Measurements from ENCODE around the gene AHI1. TPM values are rescaled to one million over a fixed set of nuclear protein-coding genes. Genes with fewer than 3 reads are reported as not detected.
A peak's percentile ranks its signal among the peaks of the same experiment; 100 is the strongest.

Gene AHI1
- polyA plus RNA-seq, 1 donor = 26.5 TPM

DNA sequence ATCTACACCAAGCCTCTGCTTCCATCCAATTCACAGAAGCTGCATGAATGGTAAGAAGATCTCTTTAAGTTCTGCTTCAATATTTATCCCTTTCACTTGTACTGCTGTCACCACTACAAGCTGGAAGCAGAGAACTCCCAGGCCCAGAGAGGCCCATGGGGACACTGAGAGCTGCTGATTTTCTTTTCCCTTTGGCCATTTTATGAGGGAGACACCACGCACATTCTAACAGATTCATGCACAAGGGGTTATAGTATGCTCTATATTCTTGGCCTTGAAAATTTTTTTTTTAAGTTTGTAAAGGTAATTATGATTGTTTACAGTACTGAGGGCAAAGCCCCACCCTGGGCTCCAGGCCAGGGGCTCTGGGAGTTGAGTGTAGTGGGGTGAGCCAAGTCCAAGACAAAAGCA, 228.1 kb downstream of the AHI1 start:
- WGBS (ENCODE audit: insufficient coverage, low lambda C conversion rate) = no CpG with 5 or more reads among the region's 1 CpG
- H3K27ac ChIP-seq (ENCODE audit: low read length) = peak overlapping the region; percentile 94
- peaks cover 57% of the 10 kb centered on the region for H3K4me1 ChIP-seq (ENCODE audit: control insufficient read depth, insufficient read depth, low read length)
- H3K9me3 ChIP-seq (ENCODE audit: control insufficient read depth, low read depth, low read length) = no peaks in the 10 kb centered on the region
- no peaks in the 10 kb centered on the region for H3K27me3 ChIP-seq (ENCODE audit: control insufficient read depth, insufficient read depth, low read length)
- H3K4me3 ChIP-seq (ENCODE audit: low read length) = no peak overlapping the region
- H3K36me3 ChIP-seq (ENCODE audit: control insufficient read depth, insufficient read depth, low read length) = no peaks in the 10 kb centered on the region
- peak in 1 of 2 donors; percentile 51 for DNase-seq

DNA sequence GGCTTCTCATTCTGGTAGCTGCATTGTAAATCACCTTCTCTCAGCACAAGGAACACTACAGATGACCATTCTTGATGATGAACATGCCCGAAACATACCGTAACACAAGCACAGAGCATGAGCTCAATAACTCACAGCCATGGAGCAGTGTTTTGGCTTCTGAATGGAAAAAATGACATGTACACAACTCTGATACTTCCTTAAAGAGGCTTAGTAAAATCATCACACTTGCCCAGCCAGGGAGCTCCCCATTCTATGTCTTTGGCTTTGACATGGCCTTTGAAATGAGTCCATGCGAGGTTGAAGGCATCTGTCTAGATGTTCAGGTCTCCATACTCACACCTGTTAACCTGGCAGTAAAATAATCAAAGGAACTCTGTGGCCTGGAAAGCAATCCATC, 228.8 kb downstream of the AHI1 start:
- H3K4me1 ChIP-seq (ENCODE audit: control insufficient read depth, insufficient read depth, low read length) = peaks cover 57% of the 10 kb centered on the region
- no CpG with 5 or more reads among the region's 3 CpGs for WGBS (ENCODE audit: insufficient coverage, low lambda C conversion rate)
- H3K27ac ChIP-seq (ENCODE audit: low read length) = peak overlapping the region; percentile 1
- DNase-seq = no peak
- H3K36me3 ChIP-seq (ENCODE audit: control insufficient read depth, insufficient read depth, low read length) = no peaks in the 10 kb centered on the region
- no peaks in the 10 kb centered on the region for H3K27me3 ChIP-seq (ENCODE audit: control insufficient read depth, insufficient read depth, low read length)
- no peaks in the 10 kb centered on the region for H3K9me3 ChIP-seq (ENCODE audit: control insufficient read depth, low read depth, low read length)
- H3K4me3 ChIP-seq (ENCODE audit: low read length) = no peak overlapping the region

DNA sequence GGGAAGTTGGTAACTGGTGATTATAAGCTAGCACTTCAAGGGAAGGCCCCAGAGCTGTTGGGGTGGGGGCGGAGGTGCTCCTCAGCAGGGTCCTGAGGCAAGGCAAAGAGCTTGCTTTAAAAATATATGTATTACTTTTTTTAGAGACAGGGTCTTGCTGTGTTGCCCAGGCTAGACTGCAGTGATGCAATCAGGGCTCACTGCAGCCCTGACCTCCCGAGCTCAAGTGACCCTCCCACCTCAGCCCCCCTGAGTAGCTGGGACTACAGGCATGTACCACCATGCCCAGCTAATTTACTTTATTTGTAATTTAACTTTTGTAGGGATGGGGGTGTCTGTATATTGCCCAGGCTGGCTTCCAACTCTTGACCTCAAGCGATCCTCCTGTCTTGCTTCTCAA, 229.3 kb downstream of the AHI1 start:
- Histone ChIP-seq H3K36me3 (ENCODE audit: control insufficient read depth, insufficient read depth, low read length) (no peaks in the 10 kb centered on the region), H3K4me1 (ENCODE audit: control insufficient read depth, insufficient read depth, low read length) (peaks cover 57% of the 10 kb centered on the region), H3K4me3 (ENCODE audit: low read length) (no peak overlapping the region), H3K9me3 (ENCODE audit: control insufficient read depth, low read depth, low read length) (no peaks in the 10 kb centered on the region), H3K27ac (ENCODE audit: low read length) (peak overlapping the region; percentile 59), H3K27me3 (ENCODE audit: control insufficient read depth, insufficient read depth, low read length) (no peaks in the 10 kb centered on the region)
- DNase-seq = no peak
- no CpG with 5 or more reads among the region's 3 CpGs for WGBS (ENCODE audit: insufficient coverage, low lambda C conversion rate)

DNA sequence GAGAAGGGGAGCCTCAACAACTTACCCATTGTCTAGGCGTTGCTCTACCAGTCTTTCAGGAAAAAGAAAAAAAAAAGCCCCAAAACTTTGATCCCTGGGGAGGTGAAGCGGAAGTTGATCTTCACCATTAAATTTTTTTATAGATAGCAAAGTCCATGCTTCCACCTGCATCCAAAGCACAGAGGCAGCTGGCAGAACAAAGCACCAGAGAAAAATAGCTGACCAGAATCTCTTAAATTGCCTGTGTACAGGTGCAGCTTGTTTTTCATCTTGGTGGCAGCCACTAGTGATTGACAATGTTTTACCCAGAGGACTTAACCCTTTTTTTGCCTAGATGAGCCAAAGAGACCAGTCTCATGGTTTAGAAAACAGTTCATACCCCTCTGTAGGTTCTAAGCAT, 230.5 kb downstream of the AHI1 start:
- Histone ChIP-seq H3K9me3 (ENCODE audit: control insufficient read depth, low read depth, low read length) (no peaks in the 10 kb centered on the region), H3K27me3 (ENCODE audit: control insufficient read depth, insufficient read depth, low read length) (no peaks in the 10 kb centered on the region), H3K4me1 (ENCODE audit: control insufficient read depth, insufficient read depth, low read length) (peaks cover 57% of the 10 kb centered on the region), H3K4me3 (ENCODE audit: low read length) (no peak overlapping the region), H3K36me3 (ENCODE audit: control insufficient read depth, insufficient read depth, low read length) (no peaks in the 10 kb centered on the region), H3K27ac (ENCODE audit: low read length) (peak overlapping the region; percentile 59)
- DNase-seq = peak; percentile 61 to 89
- WGBS (ENCODE audit: insufficient coverage, low lambda C conversion rate) = no CpG with 5 or more reads among the region's 2 CpGs

DNA sequence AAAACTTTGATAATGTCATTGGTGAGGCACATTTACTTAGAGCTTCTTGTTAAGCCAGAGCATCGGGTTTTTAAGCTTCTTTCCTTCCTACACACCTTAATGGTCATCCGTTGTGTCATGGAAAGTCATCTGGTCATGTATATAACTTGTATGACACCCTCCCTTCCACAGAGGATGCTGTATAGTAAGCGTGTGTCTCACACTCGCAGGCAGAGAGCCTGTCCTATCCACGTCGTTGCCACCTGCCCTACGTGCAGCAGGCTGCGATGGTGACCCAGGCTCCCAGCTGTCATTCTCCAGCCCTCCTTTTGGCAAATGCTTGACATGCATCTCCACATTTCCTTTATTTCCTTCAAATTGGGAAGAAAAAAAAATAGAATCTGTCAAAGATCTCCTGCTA, 230.9 kb downstream of the AHI1 start:
- 40% methylated on average over 1 of the region's 8 CpGs for WGBS (ENCODE audit: insufficient coverage, low lambda C conversion rate)
- H3K27me3 ChIP-seq (ENCODE audit: control insufficient read depth, insufficient read depth, low read length) = no peaks in the 10 kb centered on the region
- no peak for DNase-seq
- peaks cover 53% of the 10 kb centered on the region for H3K4me1 ChIP-seq (ENCODE audit: control insufficient read depth, insufficient read depth, low read length)
- H3K9me3 ChIP-seq (ENCODE audit: control insufficient read depth, low read depth, low read length) = no peaks in the 10 kb centered on the region
- H3K36me3 ChIP-seq (ENCODE audit: control insufficient read depth, insufficient read depth, low read length) = no peaks in the 10 kb centered on the region
- H3K4me3 ChIP-seq (ENCODE audit: low read length) = no peak overlapping the region
- peak overlapping the region; percentile 59 for H3K27ac ChIP-seq (ENCODE audit: low read length)

DNA sequence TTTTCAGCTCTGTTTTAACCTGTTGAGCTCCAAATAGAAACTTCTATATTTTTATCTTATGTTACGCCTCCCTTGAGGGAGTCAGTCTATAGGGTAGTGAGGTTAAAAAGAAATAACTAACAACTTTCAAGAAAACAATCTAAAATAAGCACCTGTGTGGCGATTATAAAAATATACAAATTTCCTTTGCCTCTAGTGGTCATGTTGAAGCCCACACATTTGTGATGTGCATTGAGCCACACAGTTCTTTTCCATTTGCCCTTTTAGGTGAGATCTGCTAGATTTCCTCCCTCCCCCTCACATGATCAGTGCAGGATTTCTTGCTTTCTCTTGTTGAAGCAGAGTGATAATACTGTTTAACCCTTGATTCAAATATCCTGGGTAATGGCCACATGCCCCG, 232.3 kb downstream of the AHI1 start:
- H3K27me3 ChIP-seq (ENCODE audit: control insufficient read depth, insufficient read depth, low read length) = no peaks in the 10 kb centered on the region
- no peaks in the 10 kb centered on the region for H3K36me3 ChIP-seq (ENCODE audit: control insufficient read depth, insufficient read depth, low read length)
- no peaks in the 10 kb centered on the region for H3K9me3 ChIP-seq (ENCODE audit: control insufficient read depth, low read depth, low read length)
- no peak overlapping the region for H3K4me3 ChIP-seq (ENCODE audit: low read length)
- no peak overlapping the region for H3K27ac ChIP-seq (ENCODE audit: low read length)
- H3K4me1 ChIP-seq (ENCODE audit: control insufficient read depth, insufficient read depth, low read length) = peaks cover 42% of the 10 kb centered on the region
- WGBS (ENCODE audit: insufficient coverage, low lambda C conversion rate) = 100% methylated on average over 1 of the region's 3 CpGs
- DNase-seq = no peak

DNA sequence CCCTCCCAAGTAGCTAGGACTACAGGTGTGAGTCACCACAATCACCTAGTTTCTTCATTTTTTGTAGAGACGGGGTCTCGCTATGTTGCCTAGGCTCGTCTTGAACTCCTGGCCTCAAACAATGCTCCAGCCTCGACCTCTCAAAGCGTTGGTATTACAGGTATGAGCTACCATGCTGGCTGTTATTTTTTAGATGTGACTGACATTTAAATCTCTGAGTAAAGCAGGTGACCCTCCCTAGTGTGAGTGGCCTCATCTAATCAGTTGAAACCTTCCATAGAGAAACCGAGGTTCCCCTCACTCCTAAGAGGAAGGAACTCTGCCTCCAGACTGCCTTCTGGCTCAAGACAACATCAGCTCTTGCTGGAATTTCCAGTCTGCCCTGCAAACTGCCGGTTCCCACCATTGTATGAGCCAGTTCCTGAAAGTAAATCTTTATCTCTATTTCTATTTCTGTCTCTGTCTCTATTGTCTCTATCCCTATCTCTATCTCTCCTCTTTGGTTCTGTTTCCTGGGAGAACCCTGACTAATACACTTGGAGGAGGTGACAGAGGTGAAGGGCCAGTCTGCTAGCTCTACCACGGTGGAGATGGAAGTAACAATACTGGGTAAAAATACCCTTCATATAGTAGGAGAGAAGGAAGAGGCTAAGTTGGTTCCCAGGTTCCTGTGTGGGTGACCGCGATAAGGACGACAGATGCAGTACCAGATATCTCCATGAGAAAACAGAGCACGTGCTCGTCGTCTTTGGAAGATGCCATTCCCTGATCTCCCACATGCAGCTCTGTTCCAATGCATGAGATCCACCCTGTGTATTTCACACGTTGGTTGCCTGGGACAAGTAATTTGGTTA, 235.4 kb downstream of the AHI1 start:
- H3K27me3 ChIP-seq (ENCODE audit: control insufficient read depth, insufficient read depth, low read length) = no peaks in the 10 kb centered on the region
- H3K36me3 ChIP-seq (ENCODE audit: control insufficient read depth, insufficient read depth, low read length) = no peaks in the 10 kb centered on the region
- no peak overlapping the region for H3K27ac ChIP-seq (ENCODE audit: low read length)
- H3K4me3 ChIP-seq (ENCODE audit: low read length) = no peak overlapping the region
- H3K9me3 ChIP-seq (ENCODE audit: control insufficient read depth, low read depth, low read length) = no peaks in the 10 kb centered on the region
- peaks cover 10% of the 10 kb centered on the region for H3K4me1 ChIP-seq (ENCODE audit: control insufficient read depth, insufficient read depth, low read length)
- WGBS (ENCODE audit: insufficient coverage, low lambda C conversion rate) = 83% methylated on average over 1 of the region's 15 CpGs
- DNase-seq = no peak

DNA sequence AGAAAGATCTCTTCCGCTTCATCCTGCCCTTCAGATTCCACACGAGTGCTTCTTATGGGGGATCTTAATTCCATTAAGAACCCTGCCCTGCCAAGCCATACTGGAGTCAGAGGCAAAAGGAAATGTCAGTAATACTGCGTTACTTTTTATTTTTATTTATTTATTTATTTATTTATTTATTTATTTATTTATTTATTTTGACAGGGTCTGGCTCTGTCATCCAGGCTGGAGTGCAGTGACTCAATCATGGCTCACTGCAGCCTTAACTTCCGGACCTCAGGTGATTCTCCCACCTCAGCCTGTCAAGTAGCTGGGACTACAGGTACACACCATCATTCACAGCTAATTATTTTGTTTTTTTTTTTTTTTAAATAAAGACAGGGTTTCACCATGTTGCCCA, 236.9 kb downstream of the AHI1 start:
- H3K36me3 ChIP-seq (ENCODE audit: control insufficient read depth, insufficient read depth, low read length) = no peaks in the 10 kb centered on the region
- H3K4me1 ChIP-seq (ENCODE audit: control insufficient read depth, insufficient read depth, low read length) = peaks cover 3% of the 10 kb centered on the region
- H3K27me3 ChIP-seq (ENCODE audit: control insufficient read depth, insufficient read depth, low read length) = no peaks in the 10 kb centered on the region
- DNase-seq = no peak
- H3K9me3 ChIP-seq (ENCODE audit: control insufficient read depth, low read depth, low read length) = no peaks in the 10 kb centered on the region
- H3K27ac ChIP-seq (ENCODE audit: low read length) = no peak overlapping the region
- 83% methylated on average over 1 of the region's 4 CpGs for WGBS (ENCODE audit: insufficient coverage, low lambda C conversion rate)
- H3K4me3 ChIP-seq (ENCODE audit: low read length) = no peak overlapping the region

DNA sequence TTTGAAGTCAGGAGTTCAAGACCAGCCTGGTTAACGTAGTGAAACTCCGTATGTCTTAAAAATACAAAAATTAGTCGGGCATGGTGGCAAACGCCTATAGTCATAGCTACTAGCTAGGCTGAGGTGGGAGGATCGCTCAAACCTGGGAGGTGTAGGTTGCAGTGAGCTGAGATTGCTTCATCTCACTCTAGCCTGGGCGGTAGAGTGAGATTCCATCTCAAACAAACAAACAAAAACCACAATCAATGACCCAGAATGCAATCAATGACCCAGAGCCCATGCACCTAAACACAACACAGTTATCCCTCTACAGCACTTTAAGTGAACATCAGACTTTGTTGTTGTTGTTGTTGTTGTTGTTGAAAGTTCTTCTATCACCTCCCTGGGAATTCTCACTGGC, 238.6 kb downstream of the AHI1 start:
- Histone ChIP-seq H3K36me3 (ENCODE audit: control insufficient read depth, insufficient read depth, low read length) (no peaks in the 10 kb centered on the region), H3K4me1 (ENCODE audit: control insufficient read depth, insufficient read depth, low read length) (no peaks in the 10 kb centered on the region), H3K4me3 (ENCODE audit: low read length) (no peak overlapping the region), H3K27ac (ENCODE audit: low read length) (no peak overlapping the region), H3K9me3 (ENCODE audit: control insufficient read depth, low read depth, low read length) (no peaks in the 10 kb centered on the region), H3K27me3 (ENCODE audit: control insufficient read depth, insufficient read depth, low read length) (no peaks in the 10 kb centered on the region)
- DNase-seq = no peak
- no CpG with 5 or more reads among the region's 6 CpGs for WGBS (ENCODE audit: insufficient coverage, low lambda C conversion rate)

DNA sequence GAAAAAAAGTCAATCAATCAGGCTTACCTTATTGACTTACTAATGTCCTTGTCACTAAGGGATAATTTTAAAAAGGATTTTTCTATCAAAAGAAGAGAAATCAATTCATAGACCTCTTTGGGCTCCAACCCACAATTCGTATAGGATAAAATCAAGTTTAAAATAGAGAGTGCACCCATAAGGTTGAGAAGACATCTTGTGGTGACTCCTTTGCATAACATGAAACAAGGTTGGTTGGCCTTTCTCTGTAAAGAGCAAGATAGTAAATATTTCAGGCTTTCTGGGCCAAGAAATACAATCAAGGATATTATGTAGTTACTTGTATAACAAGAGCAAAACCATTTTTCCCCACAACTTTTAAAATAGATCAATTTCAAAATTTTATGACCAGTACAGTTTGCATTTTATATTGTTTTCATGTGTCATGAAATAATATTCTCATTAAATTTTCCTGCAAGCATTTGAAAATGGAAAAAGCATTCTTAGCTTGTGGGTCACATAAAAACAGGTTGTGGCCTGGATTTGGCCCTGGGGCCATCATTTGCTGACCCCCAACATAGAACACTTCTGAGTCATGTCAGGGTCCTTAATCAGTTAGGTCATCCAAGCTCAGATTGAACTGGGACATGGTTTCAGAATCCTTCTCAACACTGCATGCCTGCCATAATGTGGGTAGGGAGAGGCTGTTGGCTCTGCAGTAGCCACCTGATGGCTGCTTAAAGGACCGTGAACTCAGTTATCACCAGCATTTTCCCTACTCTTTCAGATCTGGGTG, 239.7 kb downstream of the AHI1 start:
- DNase-seq = no peak
- Histone ChIP-seq H3K4me1 (ENCODE audit: control insufficient read depth, insufficient read depth, low read length) (peaks cover 2% of the 10 kb centered on the region), H3K9me3 (ENCODE audit: control insufficient read depth, low read depth, low read length) (no peaks in the 10 kb centered on the region), H3K27me3 (ENCODE audit: control insufficient read depth, insufficient read depth, low read length) (no peaks in the 10 kb centered on the region), H3K36me3 (ENCODE audit: control insufficient read depth, insufficient read depth, low read length) (no peaks in the 10 kb centered on the region), H3K27ac (ENCODE audit: low read length) (no peak overlapping the region), H3K4me3 (ENCODE audit: low read length) (no peak overlapping the region)
- WGBS (ENCODE audit: insufficient coverage, low lambda C conversion rate) = no CpG with 5 or more reads among the region's 2 CpGs
